COLO668 (cell line): ENCODE measurements around the gene GPX2.
A peak's percentile ranks its signal among the peaks of the same experiment; 100 is the strongest.
"Not testable (repeated sequence)": the region's sequence is repeated elsewhere in the genome, so short reads cannot be mapped to it uniquely, and the experiment has no call there.

Experiments
- DNase-seq: peaks from one replicate; lab custom pipeline; 2025; ENCODE audit not compliant: unreplicated experiment; lab: John Stamatoyannopoulos, UW

Gene GPX2

GRCh38 chr14:64915029-64915424, 27.5 kb downstream of the GPX2 start:
- DNase-seq: no peak

- peak; percentile 99 for DNase-seq
Observed at GRCh38 chr14:64914237-64915028, 28.1 kb downstream of the GPX2 start, which contains the start of gene CHURC1. Gene CHURC1 (plus strand): TSS chr14:64914455. CDS start chr14:64914496, 41 bp downstream.

- DNase-seq: not testable (repeated sequence)
Observed at GRCh38 chr14:64913477-64913876, 29.1 kb downstream of the GPX2 start.

GRCh38 chr14:64912261-64912660, 30.3 kb downstream of the GPX2 start:
- no peak for DNase-seq

- peak; percentile 12 for DNase-seq
Observed at GRCh38 chr14:64910847-64911495, 31.6 kb downstream of the GPX2 start.

GRCh38 chr14:64906022-64906421, 36.5 kb downstream of the GPX2 start:
- DNase-seq: no peak

GRCh38 chr14:64899958-64900357, 42.6 kb downstream of the GPX2 start:
- DNase-seq: no peak

GRCh38 chr14:64891839-64892375, 50.6 kb downstream of the GPX2 start:
- peak; percentile 54 for DNase-seq

- DNase-seq: no peak
Observed at GRCh38 chr14:64891173-64891838, 51.2 kb downstream of the GPX2 start.

- no peak for DNase-seq
Observed at GRCh38 chr14:64889352-64889751, 53.2 kb downstream of the GPX2 start.
